ENCODE results near the gene B3GNT5.
A peak's percentile ranks its signal among the peaks of the same experiment; 100 is the strongest.

B3GNT5 gene

DNA sequence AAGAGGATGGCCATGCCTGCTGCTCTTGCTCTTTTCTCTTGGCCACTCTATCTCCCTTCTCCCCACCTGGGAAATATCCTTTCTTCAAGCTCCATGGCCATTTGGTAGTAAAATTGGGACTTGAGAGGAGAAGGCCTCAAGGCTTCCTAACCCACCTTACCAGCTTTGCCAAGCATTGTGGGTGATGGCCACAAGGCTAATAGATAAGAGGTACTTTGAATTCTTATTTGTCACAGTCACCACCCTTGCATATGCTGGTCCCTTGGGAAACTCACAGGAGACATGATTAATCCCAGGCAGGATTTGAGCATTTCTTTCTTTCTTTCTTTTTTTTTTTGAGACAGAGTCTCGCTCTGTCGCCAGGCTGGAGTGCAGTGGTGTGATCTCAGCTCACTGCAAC lies 37.2 kb downstream of the B3GNT5 start:
- peaks cover 3% of the 10 kb centered on the region for H3K36me3 Mint-ChIP-seq (ENCODE audit: low read depth)
- no peaks in the 10 kb centered on the region for H3K4me1 Mint-ChIP-seq
- H3K27me3 Mint-ChIP-seq (ENCODE audit: low read depth, poor library complexity): no peaks in the 10 kb centered on the region
- TF ChIP-seq, protein P1, sequence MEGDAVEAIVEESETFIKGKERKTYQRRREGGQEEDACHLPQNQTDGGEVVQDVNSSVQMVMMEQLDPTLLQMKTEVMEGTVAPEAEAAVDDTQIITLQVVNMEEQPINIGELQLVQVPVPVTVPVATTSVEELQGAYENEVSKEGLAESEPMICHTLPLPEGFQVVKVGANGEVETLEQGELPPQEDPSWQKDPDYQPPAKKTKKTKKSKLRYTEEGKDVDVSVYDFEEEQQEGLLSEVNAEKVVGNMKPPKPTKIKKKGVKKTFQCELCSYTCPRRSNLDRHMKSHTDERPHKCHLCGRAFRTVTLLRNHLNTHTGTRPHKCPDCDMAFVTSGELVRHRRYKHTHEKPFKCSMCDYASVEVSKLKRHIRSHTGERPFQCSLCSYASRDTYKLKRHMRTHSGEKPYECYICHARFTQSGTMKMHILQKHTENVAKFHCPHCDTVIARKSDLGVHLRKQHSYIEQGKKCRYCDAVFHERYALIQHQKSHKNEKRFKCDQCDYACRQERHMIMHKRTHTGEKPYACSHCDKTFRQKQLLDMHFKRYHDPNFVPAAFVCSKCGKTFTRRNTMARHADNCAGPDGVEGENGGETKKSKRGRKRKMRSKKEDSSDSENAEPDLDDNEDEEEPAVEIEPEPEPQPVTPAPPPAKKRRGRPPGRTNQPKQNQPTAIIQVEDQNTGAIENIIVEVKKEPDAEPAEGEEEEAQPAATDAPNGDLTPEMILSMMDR (IDR thresholded peaks at IDR 0.05): no peak
- no peak for DNase-seq
- H3K4me3 Mint-ChIP-seq: no peak overlapping the region
- no peaks in the 10 kb centered on the region for H3K9me3 Mint-ChIP-seq
- no peak overlapping the region for H3K27ac Mint-ChIP-seq

DNA sequence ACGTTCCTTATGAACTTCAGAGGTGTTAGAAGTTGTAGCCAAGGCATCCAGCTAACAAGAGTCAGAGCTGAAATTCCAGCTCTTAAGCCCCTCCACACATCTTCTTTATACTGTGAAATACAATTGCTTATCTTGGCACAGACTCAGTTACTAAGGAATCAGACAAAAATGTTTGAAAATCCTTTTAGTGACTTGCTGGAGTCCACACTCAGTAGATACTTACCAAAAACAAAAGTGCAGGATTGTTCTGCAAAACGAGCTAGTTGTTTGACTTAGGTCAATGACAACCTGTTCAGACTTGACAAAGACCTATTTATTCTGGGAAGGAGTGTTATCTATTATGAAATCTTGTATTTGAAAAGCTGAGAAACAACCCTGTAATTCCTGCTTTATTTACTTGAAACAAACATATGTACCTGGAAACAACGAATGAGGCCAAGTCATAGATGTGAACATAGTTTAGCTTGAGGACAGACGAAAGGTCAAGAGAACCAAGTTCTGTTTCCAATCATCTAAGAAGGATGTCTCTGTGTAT lies 38.5 kb downstream of the B3GNT5 start:
- TF ChIP-seq, protein P1 (IDR thresholded peaks at IDR 0.05): no peak
- H3K27ac Mint-ChIP-seq: no peak overlapping the region
- no peak overlapping the region for H3K4me3 Mint-ChIP-seq
- peaks cover 11% of the 10 kb centered on the region for H3K36me3 Mint-ChIP-seq (ENCODE audit: low read depth)
- peaks cover 4% of the 10 kb centered on the region for H3K9me3 Mint-ChIP-seq
- H3K4me1 Mint-ChIP-seq: no peaks in the 10 kb centered on the region
- DNase-seq: no peak
- H3K27me3 Mint-ChIP-seq (ENCODE audit: low read depth, poor library complexity): no peaks in the 10 kb centered on the region

DNA sequence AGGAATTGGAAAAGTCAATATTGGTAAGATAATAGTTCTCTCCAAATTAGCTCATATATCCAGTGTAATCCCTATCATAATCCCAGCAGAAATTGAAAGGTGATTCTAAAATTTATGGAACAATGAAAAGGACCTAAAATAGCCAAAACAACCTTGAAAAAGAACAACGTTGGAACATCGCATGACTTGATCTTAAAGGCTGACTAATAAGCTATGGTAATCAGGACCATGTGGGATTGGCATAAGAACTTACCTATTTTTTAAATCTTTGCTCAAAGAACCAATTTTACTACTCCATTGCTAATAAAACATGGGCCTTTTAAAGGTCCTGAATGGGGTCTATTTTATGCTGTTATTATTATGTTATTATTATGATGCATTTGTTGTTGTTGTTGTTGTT lies 40.9 kb downstream of the B3GNT5 start:
- H3K27ac Mint-ChIP-seq: no peak overlapping the region
- H3K4me3 Mint-ChIP-seq: no peak overlapping the region

DNA sequence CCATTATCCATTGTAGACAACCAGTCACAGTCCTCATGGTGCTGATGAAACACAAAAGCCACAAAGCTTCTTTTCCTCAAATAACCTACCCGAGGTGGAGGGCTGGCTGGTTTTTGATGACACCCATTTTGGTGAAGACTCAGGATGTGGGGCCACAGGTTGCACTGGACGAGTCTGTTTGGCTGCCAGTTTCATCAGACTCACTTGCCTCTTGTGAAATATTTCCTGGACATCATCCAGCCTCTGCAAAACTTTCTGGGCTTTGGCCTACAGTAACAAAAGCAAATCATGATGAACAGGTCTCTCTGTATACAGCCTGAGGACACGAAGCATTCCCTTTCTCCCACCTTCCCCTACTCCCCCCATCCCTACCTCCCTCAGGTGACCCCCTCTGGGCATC lies 42.2 kb downstream of the B3GNT5 start:
- DNase-seq: no peak
- H3K4me3 Mint-ChIP-seq: no peak overlapping the region

More for the DNA sequence above, 40.9 kb downstream of the B3GNT5 start:
- Mint-ChIP-seq H3K4me1 (peaks cover 7% of the 10 kb centered on the region), H3K36me3 (ENCODE audit: low read depth) (peaks cover 12% of the 10 kb centered on the region), H3K27me3 (ENCODE audit: low read depth, poor library complexity) (peaks cover 3% of the 10 kb centered on the region), H3K9me3 (peaks cover 4% of the 10 kb centered on the region)
- TF ChIP-seq, protein P1 (IDR thresholded peaks at IDR 0.05): no peak
- no peak for DNase-seq

DNA sequence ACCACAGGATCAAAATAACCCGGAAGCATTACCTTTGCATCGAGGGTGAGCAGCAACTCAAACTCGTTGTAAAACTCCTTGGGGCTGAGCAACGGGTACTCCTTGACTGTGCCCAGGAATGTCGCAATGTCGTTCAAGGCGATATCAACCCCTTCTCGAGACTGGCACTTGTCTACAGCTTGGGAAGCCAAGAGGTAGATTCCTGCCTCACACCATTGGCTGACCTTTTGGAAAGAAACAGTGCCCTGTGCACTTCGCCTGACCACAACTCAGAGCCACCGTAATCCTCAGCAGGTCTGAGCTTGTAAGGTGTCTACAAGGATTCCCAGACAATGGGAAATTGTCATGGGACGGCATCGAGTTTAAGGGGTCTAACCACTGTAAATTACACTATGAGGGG lies 43.9 kb downstream of the B3GNT5 start:
- H3K27ac Mint-ChIP-seq: no peak overlapping the region
- no peak for DNase-seq
- H3K27me3 Mint-ChIP-seq (ENCODE audit: low read depth, poor library complexity): peaks cover 3% of the 10 kb centered on the region
- H3K4me3 Mint-ChIP-seq: no peak overlapping the region
- H3K9me3 Mint-ChIP-seq: peaks cover 4% of the 10 kb centered on the region
- H3K36me3 Mint-ChIP-seq (ENCODE audit: low read depth): peaks cover 12% of the 10 kb centered on the region
- H3K4me1 Mint-ChIP-seq: peaks cover 13% of the 10 kb centered on the region
- TF ChIP-seq, protein P1 (IDR thresholded peaks at IDR 0.05): no peak

More for the DNA sequence above, 42.2 kb downstream of the B3GNT5 start:
- Mint-ChIP-seq H3K4me1 (peaks cover 10% of the 10 kb centered on the region), H3K27me3 (ENCODE audit: low read depth, poor library complexity) (peaks cover 3% of the 10 kb centered on the region), H3K9me3 (peaks cover 4% of the 10 kb centered on the region), H3K27ac (no peak overlapping the region), H3K36me3 (ENCODE audit: low read depth) (peaks cover 12% of the 10 kb centered on the region)
- TF ChIP-seq, protein P1 (IDR thresholded peaks at IDR 0.05): no peak

DNA sequence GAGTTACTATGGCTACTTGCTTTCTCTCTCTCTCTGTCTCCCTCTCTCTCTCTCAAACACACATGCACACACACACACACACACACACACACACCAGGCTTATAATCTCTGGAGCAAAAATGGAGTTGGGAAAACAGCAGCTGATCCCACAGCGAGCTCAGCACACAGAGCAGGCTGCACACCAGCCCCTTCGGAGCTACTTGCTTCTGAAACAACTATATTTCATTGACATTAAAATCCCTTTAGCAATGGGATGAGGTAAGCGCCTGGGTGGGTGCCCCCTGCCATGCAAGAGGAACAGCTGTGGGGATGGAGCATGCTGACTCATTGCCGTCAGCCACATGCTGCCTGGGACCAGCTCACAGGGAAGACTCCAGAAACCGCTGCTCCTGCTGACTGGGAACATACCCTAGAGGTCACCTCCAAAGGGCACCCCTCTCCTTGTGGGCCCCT lies 45.7 kb downstream of the B3GNT5 start:
- Mint-ChIP-seq H3K36me3 (ENCODE audit: low read depth) (peaks cover 12% of the 10 kb centered on the region), H3K4me1 (peaks cover 19% of the 10 kb centered on the region), H3K9me3 (peaks cover 4% of the 10 kb centered on the region), H3K4me3 (no peak overlapping the region), H3K27ac (peak overlapping the region; percentile 53), H3K27me3 (ENCODE audit: low read depth, poor library complexity) (peaks cover 3% of the 10 kb centered on the region)
- TF ChIP-seq, protein P1 (IDR thresholded peaks at IDR 0.05): no peak
- DNase-seq: peak; percentile 13

All from nephron progenitor cell (in vitro differentiated cells).